SU-DHL-6 (cell line): ENCODE data around the gene CCR5.

ENCODE experiments used
- CTCF ChIP-seq: fragments of 200-600 bp; sonication (generic); IDR thresholded peaks from one replicate; pipeline ENCODE4 v1.5.1; 2017; ENCODE audit warnings: antibody characterized with exemption, mild to moderate bottlenecking, low read length, moderate library complexity; ENCODE audit not compliant: insufficient read depth, poor library complexity, severe bottlenecking
- EZH2phosphoT487 ChIP-seq: fragments of 200-600 bp; sonication (generic), shearing (Covaris generic); conservative IDR thresholded peaks from 2 replicates; pipeline ENCODE4 v1.6.1; 2018; ENCODE audit warnings: mild to moderate bottlenecking, antibody characterized with exemption, low read length, moderate library complexity, mixed read lengths

GRCh38 chr3:46417841-46418611 lies 47.3 kb downstream of the CCR5 start:
- TF ChIP-seq CTCF (no peak), EZH2phosphoT487 (no peak)
